RPMI8226 (cell line): ENCODE measurements around the gene GATD1.
A peak's percentile ranks its signal among the peaks of the same experiment; 100 is the strongest.

ENCODE experiments used
- DNase-seq: peaks from one replicate; pipeline ENCODE4 v3.0.0-alpha.2; 2015

GATD1 gene

DNA sequence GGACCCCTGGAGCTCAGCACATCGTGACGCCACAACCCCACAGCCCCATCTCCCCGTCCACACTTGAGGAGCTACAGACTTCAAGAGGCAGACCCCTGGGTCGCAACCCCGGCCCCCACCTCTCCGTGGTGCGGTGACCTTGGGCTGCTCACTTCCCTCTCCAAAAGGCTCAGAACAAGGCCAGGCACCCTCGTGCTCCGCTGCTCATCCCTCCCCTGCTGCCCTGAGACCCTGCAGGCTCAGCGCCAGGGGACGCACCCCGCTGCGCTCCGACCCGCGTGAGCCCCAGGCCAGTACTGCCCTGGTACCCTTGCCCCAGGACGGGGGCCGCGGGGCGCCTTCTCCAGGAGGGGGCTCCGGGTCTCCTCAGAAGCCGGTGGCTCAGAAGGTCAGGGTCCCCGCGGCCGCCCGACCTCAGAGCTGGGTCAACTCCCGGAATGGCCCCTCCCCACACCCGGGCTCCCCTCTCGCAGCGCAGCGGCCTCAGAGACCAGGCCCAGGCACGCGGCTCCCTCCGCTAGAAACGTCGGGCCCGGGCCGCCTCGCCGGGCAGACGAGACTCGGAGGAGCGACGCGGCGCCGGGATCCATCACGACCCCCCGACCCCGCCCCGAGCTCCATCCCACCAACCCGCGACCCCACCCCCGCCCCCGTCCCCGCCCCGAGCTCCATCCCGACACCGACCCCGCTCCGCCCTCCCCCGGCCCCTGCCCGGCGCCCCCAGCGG is 563 bp downstream of the GATD1 start:
- DNase-seq = peak; percentile 49

DNA sequence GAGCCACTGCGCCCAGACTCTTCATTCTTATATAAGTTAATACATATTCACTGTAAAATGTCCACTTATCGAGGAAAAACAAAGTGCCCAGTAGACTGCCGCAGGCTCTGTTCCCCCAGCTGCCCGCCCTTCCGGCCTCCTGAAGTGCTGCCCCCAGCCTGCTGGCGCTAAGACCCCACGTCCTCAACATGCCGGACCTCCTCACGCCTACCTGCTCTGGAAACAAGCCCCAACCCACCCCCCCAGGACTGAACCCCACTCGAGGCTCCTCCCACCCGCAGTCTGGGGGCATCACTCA is 1.1 kb downstream of the GATD1 start:
- DNase-seq = no peak

DNA sequence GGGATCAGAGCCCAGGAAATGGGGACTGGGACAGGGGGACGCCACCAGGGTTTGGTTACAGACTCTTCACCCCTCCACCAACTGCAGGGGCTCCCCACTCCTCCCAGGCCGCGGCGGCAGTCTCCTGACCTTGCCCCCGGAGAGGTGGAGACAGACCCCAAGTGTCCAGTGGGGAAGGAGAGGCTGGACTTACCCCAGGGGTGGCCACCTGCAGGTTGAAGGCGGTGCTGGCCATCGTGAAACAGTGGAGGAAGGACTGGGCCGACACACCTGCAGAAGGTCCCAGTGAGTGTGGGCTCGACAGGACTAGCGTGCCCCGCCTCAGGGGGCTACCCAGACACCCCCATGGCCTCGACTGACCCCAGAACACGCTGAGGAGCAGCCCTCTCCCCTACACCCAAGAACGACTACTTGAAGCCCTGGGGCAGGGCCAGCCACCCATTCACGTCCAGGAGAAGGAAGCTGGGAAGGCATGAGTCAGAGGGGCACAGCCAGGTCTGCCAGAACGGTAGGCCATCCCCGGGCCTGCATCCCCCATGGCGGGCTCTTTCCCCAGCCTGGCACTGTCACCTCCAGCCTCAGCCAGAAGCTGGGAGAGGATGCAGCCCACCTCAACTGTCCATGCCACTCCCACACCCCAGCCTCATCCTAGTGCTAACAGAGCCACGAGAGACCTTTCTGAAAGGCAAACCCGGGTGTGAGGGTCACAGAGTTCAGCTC is 2.3 kb downstream of the GATD1 start:
- no peak for DNase-seq

DNA sequence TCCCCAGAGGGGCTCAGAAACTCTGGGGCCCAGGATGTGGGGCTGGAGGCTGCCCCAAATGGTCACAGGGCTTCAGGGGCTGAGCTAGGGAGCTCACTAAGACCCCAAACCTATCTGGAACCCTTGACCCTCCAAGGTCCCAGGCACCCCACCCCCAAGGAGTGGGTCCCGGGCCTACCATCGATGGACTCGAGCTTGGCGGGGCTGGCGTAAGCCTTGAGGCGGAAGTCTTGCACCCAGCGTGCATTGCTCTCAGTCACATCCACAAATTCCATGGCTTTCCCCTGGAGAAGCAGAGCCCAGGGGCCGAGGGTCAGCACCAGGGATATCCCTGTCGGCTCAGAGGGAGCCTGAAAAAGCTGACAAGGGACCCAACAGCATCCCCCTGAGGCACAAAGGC is 3.5 kb downstream of the GATD1 start:
- no peak for DNase-seq

DNA sequence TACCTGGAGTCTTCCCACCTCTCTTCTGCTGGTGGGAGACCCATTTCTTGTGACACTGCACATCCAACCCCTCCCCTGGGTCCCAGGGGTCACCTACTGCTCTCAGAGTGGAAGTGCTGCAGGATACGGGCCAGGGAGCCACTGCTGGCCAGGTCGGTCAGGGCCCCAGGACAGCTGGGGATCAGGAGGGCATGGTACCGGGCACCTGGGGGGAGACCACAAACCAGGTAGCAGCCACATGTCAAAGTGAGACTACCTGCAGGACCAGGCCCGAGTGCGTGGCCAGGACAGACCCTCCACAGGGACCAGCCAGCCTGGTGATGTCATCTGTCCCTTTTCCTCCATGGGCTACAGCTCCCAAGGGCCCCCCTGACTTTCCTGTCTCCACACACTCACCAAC is 3.9 kb downstream of the GATD1 start:
- no peak for DNase-seq

DNA sequence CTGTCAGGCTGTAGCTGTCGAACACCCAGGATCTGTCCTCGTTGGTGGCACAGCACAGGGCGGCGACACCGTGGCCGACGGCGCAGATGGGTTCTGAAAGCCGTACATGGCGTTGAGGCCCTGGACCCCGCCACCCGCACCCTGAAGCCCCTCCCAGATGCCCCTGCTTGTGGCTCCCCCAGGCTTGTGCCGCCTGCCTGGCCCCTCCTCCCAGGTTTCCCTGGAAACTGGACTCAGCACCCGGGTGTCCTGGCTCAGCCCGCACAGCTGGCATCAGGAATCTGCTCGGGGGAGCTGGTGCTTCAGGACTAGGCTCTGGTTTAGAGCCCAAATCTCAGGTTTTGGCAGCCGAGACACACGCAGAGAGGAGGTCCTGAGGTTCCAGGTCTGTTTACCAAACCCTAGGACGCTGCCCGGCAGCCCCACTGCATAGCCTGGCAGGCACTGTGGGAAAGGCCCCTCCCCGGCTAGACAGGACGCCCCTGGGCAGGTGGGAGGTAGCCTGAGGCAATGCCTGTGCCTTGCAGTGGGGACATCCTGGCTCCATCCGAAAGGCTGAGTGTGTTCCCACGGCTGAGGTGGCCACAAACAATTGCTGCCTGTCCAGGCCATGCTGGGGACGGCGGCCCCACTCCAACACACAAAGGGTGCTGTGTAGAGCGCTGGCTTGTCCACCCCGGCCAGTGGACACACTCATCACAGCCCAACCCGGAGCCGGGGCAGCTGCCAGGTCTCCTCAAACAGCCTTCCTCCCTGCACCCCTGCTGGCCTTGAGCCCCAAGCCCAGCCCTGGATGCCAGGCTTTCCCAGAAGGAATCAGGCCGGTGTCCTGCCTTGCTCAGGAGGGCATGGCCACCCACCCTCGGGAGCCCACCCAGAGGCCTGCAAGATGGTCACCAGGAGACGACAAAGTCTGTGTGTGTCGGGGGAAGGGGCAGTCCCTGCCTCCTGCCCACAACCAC is 4.6 kb downstream of the GATD1 start:
- DNase-seq = no peak

DNA sequence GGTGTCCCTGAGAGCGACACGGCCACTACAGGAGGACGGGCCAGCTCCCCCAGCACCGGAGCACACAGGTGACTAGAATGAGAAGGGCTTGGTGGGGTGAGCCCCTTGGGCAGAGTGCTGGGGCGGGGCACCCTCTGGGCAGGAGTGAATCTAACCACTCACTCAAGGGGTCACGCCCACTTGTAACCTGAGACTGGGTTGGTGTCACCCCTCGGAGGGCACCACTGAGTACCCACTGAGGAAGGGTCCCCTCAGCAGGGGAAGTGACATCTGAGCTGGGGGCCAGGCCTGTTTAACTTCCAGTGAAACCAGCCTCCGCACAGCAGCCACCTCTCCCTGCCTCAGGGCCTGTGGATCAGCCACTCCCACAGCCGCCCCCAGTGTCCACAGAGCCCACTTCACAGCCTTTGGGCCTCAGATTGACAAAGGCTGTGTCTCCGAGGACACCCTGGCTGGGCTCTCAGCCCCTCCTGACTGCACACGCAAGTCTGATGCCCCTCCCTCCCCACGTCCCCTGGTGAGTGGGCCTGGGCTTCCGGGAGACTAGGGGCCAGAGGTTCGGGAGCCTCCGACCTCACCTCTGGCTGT is 5.6 kb downstream of the GATD1 start:
- DNase-seq = no peak

DNA sequence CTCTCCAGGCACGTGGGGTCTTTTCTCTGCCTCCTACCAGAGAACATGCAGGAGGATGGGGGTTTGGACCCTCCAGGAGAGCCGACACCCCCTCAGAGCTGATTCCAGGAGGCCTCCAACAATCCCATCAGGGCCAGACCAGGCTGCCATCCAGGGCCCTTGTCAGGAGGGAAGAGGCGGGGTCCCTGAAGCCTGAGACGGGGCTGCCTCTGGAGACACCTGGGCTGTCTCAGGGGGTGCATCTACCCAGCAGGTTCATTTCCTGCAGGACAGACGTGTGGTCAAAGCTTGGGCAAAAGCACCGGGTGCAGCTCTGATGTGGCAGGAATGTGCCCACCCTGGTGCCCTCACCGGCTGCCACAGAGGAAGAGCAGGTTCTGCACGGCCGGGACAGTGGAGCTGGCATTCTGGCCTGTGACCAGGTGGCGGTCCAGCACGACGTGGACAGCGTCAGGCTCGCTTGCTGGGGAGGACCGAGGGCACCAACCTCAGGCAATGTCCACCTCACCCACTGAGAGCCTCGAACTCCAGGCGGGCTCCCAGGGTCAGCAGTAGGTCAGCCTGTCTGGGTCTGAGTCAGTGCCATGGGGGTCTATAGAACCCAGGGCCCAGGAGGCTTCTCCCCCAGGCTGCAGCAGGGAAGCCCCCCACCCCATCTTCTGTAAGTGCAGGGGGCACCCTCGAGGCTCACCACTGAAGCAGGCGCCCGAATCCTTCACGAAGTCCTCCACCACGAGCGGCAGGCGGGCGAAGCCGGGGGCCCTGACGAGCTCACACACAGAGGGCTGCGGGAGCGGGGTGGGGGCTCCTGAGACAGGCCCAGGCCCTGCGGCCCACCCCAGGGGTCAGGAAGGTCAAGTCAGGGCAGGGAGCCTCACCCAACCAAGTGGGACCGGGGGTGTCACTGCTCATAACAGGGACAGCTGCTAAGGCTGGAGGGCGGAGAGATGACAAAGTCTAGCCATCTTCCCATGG is 6.4 kb downstream of the GATD1 start:
- no peak for DNase-seq

DNA sequence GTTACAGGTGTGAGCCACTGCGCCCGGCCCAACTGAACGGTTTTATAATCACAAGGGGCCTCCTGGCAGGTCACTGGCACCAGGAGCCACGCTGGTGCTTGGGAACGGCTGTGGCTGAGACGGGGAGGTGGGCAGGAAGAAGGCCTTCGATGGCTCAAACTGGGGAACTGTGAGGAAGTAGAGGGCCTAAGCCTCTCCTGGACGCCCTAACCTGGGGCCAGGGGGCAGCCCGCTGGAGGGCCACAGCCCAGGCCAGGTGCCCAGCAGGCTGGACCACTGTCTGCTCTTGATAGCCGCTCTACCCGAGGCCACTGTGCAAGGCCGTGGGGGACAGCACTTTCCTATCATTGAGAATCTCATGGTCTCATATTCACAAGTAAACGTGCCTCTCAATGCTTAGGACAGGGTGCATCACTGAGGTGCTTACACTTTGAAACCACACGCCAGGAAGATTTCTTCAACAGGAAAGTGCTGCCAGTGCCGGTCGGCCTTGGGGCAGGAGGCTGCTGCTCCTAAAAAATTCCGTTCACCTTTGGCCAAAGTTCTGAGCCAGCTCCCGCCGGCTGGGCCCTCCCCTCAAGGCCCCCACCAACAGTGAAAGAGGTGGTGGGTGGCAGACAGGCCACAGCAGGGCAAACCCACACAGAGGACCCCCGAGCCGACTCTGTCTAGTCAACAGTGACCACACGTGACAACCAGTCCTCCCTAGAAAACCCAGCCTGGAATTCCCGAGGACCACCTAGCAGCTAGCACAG is 7.2 kb downstream of the GATD1 start:
- no peak for DNase-seq

DNA sequence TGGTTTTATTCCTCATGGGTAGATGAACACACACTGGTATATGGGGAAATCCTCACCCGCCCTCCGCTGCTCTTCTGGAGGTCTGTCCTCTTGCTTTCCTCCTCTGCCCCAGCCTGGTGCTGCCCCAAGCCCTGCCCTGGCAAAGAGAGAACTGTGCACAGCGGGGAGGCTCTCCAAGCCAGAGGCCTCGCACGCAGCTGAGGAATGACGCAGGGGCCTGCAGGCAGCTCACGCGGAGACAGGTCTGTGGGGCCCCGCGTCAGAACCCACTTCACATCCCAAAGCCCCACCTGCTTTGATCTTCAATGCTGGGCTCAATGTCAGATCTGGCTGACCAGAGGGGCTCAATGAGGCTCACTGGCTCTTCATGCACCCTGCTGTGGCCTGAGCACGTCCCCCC is 10.0 kb downstream of the GATD1 start:
- no peak for DNase-seq

DNA sequence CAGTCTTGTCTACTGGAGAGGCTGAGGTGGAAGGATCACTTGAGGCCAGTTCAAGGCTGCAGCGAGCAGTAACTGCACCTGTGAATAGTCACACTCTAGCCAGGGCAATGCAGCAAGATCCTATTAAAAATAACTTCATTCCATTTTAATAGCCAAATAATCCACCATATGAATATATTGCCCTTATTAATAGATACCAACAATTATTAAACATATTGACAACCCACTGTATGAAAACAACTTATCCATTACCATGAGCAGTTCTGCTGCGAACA is 10.4 kb downstream of the GATD1 start:
- DNase-seq = no peak

DNA sequence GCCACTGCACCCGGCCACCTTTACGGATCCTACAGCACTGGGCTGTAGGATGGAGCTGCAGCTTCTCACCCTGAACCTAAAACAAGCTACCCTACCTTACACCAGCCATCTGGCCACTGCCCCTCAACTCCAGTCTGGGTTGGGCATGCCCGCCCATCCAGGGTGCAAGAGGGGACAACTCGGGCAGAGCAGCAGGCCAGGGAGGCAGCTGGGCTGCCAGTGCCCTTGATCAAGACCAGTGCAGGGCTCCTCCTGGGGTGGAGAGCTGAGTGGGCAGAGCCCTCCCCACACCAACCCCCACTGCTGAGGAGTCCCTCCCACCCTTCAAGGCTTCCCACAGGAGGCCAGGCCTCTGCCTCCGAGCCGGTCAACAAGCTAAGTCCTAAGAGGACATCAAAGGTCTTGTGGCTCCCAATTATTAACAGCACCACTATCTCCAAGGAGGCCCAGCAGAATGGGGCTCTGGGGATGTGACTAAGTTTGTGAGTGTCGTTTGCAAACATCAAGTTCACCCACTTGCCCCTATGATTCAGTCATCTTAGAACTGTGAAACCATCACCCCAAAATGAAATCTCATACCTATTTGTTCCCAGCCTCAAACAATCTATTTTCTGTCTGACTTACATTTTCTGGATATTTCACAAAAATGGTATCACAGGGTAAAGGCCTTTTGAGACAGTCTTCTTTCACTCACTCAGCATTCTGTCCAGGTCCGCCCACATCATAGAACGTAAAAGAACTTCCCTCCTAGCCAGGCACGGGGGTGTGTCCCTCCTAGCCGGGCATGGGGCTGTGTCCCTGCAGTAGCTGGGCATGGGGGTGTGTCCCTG is 11.0 kb downstream of the GATD1 start:
- DNase-seq = no peak

DNA sequence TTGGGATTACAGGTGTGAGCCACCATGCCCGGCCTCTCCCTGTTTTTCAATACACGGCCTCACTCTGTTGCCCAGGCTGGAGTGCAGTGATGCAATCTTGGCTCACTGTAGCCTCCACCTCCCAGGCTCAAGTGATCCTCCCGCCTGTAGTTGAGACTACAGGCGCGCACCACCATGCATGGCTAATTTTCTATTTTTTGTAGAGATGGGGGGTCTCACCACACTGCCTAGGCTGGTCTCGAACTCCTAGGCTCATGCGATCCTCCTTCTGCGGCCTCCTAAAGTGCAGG is 11.5 kb downstream of the GATD1 start:
- DNase-seq = no peak

DNA sequence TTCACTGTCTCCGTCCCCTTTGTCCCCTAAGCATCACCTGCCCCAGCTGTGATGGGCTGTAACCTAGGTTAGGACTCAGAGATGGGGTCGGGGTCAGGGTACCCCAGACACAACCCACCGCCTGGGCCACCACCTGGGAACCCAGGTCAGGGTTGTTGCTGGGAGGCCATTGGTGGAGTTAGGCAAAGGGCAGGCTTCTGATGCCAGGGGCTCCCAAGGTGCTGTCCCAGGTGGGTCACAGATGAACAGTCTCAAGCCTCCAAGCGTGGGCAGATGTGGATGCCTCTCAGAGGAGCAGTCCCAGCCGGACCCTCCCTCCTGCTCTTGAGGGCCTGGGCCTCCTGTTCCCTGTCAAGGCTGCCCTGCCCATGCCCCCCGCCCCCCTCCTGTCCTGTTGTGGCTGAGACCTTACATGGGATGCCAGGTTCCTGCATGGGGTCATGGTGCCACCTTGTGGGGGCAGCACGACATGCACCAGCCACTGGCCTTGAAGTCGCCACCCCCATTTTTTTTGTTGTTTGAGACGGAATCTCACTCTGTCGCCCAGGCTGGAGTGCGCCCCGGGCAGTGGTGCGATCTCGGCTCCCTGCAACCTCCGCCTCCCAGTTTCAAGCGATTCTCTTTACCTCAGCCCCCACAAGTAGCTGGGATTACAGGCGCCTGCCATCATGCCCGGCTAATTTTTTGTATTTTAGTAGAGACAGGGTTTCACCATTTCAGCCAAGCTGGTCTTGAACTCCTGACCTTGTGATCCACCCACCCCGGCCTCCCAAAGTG is 12.1 kb downstream of the GATD1 start:
- peak; percentile 74 for DNase-seq

DNA sequence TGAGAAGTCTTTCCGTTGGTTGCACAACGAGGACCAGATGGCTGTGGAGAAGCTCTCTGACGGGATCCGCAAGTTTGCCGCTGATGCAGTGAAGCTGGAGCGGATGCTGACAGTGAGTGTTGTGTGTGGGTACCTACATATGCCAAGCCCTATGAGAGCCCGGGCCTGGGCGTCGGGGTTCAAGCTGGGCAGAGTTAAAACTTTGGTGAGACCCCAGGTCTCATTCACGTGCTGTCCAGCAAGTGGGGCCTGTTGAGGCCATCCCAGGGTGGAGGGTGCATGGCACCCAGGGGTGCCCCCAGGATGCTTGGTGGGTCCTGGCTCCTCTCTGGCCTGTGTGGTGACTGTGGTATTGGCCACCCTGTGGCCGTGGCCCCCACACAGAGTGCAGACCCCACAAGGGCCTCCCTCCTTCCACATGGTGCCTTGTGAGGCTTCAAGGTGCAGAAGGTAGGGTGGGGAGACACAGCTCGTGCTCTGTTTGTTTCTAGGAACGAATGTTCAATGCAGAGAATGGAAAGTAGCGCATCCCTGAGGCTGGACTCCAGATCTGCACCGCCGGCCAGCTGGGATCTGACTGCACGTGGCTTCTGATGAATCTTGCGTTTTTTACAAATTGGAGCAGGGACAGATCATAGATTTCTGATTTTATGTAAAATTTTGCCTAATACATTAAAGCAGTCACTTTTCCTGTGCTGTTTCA is 12.8 kb downstream of the GATD1 start:
- no peak for DNase-seq

DNA sequence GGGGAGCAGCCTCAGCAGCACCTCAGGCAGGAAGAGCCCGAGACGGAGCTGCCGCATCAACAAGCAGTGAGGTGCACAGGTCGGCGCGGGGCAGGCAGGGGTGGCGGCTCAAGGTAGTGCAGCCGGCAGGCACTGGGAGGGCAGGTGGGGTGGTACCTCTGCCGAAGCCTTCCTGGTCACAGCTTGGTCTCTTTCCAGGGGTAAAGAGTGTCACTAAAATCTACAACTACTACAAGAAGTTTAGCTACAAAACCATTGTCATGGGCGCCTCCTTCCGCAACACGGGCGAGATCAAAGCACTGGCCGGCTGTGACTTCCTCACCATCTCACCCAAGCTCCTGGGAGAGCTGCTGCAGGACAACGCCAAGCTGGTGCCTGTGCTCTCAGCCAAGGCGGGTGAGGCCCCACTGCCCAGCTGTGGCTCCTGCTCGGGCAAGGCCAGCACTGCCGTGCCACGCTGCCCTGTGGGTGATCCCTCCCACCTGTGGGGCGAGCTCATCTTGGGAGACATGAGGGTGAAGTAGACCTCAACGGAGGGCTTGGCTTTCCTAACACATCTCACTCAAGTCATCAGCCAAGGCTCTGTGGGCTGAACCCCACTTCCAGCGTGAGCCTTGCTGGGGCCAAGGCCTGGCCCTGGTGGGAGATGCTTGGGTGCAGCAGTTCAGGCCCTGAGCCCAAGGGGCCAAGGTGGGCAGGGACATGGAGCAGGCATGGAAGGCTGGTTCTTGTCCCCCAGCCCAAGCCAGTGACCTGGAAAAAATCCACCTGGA is 13.6 kb downstream of the GATD1 start:
- DNase-seq = no peak

DNA sequence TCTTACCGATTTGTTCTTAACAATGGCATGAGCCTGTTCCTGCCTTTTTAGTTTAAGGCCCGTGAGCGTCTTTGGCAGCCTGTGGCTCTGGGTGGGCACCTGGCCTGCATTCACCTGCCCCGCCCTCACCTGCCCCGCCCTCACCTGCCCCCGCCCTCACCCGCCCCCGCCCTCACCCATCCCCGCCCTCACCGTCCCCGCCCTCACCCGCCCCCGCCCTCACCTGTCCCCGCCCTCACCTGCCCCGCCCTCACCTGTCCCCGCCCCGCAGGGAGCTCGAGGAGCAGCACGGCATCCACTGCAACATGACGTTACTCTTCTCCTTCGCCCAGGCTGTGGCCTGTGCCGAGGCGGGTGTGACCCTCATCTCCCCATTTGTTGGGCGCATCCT is 14.2 kb downstream of the GATD1 start:
- no peak for DNase-seq

DNA sequence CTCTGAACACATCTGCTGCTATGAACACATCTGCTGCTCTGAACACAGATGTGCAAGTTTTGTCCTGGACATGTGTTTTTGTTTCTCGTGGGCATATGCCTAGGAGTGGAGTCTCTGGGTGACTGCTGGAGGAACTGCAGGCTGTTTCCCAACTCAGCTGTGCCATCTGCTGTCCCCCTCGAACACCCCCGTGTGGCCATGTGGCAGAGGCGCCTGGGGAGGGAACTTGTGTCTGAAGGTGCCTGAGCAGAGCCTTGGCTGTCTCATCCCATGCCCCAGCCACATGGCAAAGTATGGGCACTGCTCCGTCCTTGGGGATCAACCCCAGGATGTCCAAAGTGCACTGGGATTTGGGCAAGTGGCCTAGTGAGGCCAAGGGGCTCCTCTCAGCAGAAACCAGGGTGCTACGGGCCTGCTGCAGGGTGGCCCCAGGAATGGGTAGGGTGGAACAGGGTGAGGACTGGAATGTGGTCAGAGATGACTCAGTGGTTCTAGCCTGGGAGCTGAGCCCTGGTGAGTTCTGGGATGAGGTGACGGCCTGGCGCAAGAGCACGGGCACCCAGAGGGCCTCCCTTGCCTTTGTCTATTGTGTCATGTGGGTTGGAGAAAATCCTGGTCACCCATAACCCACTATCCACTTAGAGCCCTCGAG is 14.7 kb downstream of the GATD1 start:
- peak; percentile 61 for DNase-seq
